ENCODE data around the gene ZNF500.
A peak's percentile ranks its signal among the peaks of the same experiment; 100 is the strongest.

ZNF500 gene

DNA sequence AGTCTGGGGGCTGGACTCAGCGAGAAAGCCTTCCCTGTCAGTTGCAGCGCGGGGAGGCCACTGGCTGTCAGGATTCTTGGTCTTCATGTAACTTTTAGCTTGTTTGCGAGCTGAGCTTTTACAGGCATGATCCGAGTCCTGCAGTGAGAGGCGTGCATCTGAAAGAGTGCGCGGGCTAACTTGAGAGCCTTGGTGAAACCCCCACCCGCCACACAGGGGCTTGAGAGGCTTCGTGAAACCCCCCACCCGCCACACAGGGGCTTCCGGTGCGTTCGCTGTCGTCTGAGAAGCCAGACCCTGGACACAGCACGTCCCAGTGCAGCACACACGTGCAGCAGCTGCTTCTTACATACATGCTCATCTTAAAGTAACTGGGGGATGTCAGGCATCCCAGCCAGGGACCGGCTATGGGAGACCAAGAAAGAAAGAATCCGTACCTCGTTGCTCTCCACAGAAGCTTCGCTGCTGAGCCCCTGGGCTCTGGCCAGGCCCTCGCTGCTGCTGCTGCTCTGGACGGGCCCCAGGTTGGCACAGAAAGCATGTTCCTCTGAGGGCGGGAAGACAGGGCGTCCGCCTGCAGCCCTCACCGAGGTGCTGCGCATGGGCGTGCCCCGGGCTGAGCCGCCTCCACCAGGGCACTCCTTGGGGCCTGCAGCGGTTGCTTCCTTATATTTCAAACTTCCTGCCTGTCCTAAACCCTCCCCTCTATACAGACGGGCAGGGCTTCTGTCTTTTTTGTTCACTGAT lies 65.8 kb downstream of the ZNF500 start:
- no peak for DNase-seq

DNA sequence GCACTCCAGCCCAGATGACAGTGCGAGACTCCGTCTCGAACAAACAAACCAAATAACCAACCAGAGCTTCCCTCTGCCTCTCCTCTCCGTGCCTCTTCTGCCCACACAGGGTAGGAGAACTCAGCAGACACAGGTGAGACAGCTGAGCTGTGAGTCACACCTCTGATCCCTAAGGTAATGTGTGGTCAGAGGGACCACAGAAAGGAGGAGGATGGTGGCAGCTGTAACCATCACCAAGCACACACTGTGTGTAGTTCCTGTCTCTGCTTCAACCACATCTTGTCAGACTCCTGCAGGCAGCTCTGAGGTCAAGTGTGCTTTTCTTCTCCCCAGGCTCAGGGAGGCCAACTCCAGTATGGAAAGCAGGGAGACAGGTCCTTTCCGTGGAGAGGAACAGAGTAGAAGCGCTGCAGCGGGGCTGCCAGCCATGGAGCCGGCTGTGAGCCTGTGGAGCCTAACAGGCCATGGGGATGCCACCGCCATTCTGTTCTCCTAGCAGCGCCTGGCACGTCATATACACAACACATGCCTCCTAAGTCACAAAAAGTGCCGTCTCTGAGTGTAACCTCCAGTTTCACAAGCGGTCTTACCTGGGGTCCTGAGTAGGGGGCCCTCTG lies 66.5 kb downstream of the ZNF500 start:
- no peak for DNase-seq

GRCh38 chr16:4699046-4699556 lies 67.9 kb downstream of the ZNF500 start:
- peak; percentile 58 for DNase-seq

DNA sequence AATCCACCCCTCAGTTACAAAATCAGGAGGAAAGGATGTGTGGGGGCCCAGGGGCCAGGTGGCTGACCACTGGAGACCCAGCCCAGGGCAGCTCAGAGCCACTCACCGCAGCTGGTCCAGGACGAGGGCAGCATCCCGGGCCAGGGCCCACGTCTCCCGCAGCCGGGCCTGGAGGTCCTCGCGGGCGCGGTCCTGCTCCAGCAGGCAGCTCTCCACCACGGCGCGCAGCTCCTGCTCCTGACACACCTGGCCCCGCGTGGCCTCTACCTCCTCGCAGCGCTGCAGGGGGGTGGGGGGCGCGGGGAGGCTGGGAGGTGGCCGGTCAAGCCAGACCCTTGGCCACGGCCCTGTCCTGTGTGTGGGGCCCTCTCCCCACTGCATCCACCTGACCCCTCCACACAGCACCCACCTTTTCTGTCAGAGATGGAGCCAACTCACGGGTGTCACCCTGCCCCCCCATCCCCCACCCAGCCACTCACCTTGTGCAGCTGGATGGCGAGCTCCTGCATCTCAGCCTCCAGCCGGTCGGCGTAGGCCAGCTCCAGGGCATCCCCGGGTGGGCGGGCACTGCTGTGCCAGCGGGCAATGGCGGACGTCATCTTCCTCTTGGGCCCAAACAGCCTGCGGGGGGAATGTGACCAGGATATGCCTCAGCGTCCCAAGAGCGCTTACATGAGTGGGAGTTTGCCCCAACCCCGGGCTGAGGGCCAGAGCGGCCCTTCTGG lies 68.5 kb downstream of the ZNF500 start:
- no peak for DNase-seq

Measured in NCI-H2029 treated with DMSO at 0.1 percent for 48 hours (cell line).